GM21529 (cell line): ENCODE results near the gene ARHGEF7.

Source experiments
- ATAC-seq: cut with Tn5 transposase; IDR thresholded peaks from one replicate; pipeline ENCODE4 v1.9.1; 2021; ENCODE audit not compliant: unreplicated experiment

ARHGEF7 gene

DNA sequence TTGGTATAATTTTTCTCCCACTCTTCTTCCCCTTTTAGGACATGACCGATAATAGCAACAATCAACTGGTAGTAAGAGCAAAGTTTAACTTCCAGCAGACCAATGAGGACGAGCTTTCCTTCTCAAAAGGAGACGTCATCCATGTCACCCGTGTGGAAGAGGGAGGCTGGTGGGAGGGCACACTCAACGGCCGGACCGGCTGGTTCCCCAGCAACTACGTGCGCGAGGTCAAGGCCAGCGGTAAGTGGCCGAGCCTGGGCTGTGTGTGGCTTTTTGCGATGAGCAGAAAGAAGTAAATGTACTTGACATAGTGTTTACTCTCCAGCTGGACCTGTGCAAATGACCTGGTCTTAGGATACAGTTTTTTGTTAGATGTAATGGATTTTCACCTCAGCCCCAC lies 102.5 kb downstream of the ARHGEF7 start:
- ATAC-seq: no peak

DNA sequence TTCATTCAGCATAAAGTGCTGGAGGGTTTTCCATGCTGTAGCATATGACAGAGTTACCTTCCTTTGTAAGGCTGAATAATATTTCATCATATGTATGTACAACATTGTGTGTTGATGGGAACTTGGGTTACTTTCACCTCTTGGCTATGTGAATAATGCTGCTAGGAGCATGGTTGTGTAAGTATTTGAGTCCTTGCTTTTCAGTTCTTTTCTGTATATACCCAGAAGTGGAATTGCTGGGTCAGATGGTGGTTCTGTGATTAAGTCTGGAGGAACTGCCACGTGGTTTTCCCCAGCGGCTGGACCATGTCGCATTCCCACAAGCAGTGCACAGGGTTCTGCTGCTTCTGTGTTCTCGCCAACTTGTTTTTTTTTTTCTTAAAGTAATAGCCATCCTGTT lies 104.2 kb downstream of the ARHGEF7 start:
- no peak for ATAC-seq

DNA sequence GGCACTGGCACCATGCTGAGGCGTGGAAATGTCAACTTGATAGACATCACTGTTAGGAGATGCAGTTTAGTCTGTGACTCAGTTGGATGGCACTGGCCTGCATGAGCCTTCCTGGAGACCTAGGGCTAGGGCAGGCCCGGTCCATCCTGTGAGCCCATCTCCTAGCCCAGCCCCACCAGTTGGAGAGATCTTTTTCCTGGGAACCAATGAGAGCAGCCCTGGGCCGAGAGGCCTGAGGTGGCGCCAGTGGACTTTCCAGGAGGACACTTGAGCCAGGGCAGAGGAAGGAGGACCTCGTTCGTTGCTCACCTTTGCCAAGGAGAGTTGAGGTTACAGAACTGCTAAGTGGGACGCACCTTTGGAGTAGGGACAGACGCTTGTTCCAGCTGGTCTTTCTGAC lies 104.8 kb downstream of the ARHGEF7 start:
- no peak for ATAC-seq

DNA sequence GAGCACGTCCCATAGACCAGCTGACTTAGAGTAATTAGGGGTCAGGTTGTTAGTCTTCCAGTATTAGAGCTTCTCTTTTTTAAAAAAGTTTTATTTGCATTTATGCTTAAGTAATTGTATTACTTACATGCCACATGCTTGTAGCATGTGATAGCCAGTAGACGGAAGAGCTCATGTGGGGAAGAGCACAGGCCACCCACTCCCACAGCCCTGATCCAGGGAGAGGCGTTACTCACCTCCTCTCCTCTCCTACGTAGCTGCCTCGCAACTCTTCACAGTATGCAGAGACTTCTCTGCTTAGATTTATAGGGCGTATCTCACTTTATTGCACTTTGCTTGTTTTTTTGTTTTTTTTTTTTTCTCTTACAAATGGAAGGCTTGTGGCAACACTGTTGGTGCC lies 110.1 kb downstream of the ARHGEF7 start:
- no peak for ATAC-seq

DNA sequence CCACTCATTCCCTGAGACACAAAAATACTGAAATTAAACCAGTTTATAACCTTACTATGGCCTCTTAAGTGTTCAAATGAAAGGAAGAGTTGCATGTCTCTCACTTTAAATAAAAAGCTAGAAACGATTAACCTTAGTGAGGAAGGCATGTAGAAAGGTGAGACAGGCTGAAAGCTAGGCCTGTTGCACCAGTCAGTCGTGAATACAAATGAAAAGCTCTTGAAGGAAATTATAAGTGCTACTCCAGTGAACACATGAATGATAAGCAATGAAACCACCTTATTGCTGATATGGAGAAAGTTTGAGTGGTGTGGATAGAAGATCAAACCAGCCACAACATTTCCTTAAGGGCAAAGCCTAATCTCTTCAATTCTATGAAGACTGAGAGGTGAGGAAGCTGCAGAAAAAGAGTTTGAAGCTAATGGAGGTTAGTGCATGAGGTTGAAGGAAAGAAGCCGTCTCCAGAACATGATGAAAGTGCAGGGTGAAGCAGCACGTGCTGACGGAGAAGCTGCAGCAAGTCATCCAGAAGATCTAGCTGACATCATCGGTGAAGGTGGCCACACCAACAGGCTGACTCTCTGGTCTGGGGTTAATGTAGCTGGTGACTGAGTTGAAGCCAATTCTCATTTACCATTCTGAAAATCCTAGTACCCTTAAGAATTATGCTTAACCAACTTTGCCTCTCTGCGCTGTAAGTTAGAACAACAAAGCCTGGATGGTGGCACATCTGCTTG lies 110.9 kb downstream of the ARHGEF7 start:
- ATAC-seq: no peak

DNA sequence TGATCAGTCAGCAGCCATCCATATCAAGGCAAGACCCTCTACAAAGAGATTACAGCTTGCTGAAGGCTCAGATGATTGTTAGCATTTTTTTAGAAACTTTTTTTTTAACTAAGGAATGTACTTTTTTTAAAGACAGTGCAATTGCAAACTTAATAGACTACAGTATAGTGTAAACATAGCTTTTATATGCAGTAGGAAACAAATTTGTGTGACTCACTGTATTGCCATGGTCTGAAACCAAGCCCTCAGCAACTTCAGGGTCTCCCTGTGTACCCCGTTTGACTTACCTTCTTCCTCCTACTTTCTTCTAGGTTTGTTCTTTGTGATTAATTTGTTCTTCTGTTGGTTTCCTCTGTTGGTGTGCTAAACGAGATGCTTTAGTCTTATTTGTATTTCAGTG lies 112.3 kb downstream of the ARHGEF7 start:
- ATAC-seq: no peak

DNA sequence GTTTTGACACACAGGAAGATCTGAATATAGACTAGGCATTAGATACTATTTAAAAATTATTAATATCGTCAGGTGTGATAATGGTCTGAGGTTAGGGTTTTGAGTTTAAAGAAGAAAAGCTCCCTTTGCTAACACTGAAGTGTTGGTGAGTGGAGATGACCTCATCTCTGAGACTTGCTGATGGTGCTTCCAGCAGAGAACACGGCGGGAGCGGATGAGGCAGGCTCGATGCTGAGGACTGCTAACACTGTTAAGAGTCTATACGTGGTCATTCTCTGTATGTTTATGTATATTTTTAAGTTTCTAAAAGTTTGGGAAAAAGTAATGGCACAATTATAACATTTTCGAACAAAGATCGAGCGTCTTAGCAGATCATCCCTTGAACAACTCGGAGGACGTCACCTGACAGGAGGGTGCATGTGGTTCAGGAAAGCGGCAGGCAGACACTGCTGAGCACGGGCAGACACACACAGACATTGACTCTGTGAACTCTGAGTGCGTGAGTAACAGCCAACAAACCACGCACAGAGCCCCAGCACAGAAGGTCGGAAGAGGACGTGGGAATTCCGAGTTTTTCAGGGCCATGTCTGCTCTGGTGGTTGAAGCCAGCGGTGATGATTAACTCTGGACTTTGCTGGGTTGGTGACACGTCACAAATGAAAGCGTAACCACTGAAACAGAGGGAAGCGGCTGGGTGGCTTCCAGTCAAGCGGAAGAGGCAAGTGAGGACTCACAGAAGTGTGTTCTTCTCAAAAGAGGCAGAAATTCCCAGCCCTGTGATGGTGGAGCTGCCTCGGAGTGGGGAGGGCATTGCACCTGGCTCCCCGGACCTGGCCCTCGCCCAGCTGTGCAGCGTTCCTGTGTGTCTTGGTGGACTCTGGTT lies 113.4 kb downstream of the ARHGEF7 start:
- ATAC-seq: no peak

GRCh38 chr13:111230385-111230930 lies 115.3 kb downstream of the ARHGEF7 start:
- no peak for ATAC-seq

DNA sequence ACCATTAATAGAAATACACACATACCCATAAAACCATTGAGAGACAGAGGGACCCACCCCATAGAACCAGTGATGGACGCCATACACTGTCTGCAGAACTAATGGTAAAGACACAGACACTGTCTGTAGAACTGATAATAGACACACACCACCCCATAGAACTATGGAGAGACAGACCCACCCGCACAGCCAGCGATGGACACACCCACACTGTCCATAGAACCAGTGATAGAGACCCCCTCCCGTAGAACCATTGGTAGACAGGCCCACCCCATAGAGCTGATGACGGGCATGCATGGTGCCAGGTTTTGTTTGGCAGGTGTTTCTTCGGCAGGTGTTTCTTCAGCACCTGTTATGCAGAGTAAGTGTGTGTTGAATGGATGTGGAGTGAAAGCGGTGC lies 117.1 kb downstream of the ARHGEF7 start:
- no peak for ATAC-seq

DNA sequence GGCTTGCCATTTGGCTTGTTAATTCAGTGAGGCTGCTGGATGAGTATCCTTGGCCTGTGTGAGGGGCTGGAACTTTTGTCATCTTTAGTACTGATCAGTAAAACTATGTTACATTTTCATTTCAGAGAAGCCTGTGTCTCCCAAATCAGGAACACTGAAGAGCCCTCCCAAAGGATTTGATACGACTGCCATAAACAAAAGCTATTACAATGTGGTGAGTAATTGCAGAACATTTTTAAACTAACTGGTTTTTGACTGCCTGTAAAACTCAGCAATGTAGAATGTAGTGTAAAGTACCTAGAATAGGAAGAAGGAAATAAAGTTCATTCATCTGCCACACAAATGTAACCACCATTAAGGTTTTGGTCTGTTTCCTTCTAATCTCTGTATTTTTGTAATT lies 118.0 kb downstream of the ARHGEF7 start:
- no peak for ATAC-seq

DNA sequence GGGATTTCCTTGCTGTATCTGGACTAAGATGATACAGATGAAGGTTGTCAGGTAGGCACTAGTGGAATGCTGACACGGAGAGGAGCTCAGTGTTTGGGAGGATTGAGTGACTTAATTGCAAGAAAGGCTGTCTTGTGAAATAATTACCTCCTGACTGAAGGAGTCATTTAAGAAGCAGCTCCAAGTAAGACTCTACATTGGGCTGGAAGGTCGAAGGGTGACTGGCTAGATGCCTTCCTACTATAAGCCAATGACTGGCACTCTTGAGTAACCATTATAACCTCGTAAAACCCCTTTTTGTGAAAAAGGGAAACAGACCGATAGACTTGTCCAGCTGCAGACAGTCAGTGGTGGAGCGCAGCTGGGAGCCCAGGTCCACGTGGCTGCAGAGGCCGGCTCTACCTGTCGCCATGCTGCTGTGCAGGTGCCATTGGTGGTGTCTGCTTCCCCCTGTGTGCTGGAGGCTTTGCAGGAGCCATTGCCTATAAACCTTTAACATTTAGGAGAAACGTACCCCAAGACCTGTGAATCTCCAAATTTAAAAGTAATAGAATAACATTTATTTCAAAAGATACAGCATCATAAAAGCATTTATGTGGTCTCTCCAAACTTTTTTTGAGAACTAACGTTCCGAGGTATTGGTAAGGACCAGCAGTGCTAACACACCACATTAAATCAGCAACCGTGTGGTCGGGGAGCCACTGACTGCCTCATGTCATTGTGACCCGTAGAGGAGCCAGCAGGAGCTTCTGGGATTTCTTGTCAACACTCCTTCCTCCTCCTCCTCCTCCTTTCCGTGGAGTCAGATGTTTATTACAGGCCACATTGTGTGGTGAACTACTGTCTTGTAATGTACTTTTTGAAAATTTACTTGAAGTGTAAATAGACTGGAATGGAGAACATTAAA lies 124.9 kb downstream of the ARHGEF7 start:
- ATAC-seq: no peak

- ATAC-seq: no peak
These were observed 126.1 kb downstream of the ARHGEF7 start for GRCh38 chr13:111241006-111241755.

GRCh38 chr13:111241862-111242261 lies 126.8 kb downstream of the ARHGEF7 start:
- ATAC-seq: no peak

DNA sequence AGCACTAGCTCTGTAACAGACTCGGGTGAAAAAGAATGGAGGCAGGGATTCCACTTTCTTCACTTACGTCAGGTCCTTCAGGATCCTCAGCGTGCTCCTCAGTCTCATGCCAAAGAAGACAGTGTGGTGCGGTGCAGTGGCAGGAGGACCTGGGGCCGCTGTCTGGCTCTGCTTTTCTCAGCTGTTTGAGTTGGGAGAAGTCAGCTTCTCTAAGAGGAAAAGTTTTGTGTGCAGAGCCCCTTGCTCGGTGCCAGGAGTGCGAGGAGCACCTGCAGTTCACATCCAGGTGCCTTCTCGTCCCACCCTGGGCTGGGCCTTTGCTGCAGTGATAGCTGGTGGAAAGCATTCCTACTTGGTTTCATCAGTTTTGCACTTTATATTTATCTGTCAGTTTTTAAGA lies 127.5 kb downstream of the ARHGEF7 start:
- no peak for ATAC-seq

DNA sequence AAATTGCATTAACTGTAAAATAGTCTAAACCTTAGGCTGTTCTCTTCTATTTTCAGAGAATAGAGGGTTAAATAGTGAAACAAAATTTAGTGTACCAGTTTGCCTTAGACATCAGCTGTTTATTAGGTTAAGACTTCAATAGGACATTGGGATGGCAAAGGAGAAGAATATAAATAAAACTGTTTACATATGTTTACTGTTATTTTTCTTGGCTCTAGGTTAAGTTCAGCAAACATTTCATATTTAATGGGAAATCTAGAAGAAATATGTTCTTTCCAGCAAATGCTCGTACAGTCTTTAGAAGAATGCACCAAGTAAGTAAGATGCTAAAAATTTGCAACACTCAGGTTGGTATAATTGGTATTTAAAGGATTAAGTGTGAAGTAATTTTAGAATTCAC lies 128.9 kb downstream of the ARHGEF7 start:
- ATAC-seq: no peak

- ATAC-seq: no peak
These were observed 130.7 kb downstream of the ARHGEF7 start for GRCh38 chr13:111245576-111246384.

- ATAC-seq: no peak
These were observed 132.4 kb downstream of the ARHGEF7 start for GRCh38 chr13:111247552-111247951.

GRCh38 chr13:111248822-111249221 lies 133.7 kb downstream of the ARHGEF7 start:
- no peak for ATAC-seq

DNA sequence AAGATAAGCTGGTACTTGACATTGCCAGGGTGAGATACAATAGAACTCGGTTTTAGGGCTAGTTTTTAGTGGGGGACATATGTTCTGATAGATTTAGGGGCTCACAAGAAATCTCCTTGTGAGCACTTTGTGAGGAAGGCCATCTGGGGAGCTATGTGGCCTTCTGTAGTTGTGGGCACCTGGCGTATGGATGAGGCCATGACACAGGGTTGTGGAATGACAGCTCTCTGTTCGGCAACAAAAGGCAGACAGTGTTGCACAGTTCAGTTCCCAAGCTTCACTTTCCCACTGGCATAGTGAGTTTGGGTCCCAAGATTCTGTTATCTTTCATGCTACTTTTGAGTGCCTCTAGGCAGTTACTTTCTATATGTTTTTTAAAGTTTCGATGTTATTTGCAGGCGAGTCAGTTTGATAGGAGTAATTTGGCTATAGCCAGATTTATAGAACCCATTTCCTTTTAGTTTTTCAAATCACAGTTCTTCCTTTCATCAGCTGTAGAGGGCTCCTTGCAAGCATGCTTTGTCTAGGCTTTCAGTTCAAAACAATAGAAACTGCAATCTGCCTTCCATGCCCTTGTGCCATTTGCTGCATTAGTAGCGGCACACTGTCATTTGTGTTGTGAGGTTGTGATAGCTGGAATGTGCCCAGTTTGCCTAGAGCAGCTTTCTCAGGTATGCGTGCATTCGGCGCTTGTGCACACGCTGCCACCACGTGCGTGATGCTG lies 134.7 kb downstream of the ARHGEF7 start:
- ATAC-seq: no peak
